OCI-LY7 (cell line): Measurements from ENCODE around the gene NCF4. TPM values are rescaled to one million over a fixed set of nuclear protein-coding genes. Genes with fewer than 3 reads are reported as not detected.

Experiments used
- BruUV-seq: library from RNA; stranded (reverse); fragments of 400-500 nt; replicated peaks from 2 replicates; lab custom pipeline; 2021; lab: Mats Ljungman, UMichigan
- CTCF ChIA-PET: fragments of 300-600 bp; sonication (Branson Sonifier 250); formaldehyde crosslinking; loops from one replicate; lab custom pipeline; 2022; ENCODE audit warnings: antibody characterized with exemption; ENCODE audit not compliant: unreplicated experiment; lab: Charles Lee
- POLR2A ChIA-PET: fragments of 300-600 bp; sonication (Branson Sonifier 250); formaldehyde crosslinking; loops from one replicate; lab custom pipeline; 2022; ENCODE audit warnings: antibody characterized with exemption; lab: Charles Lee
- DNase-seq: peaks from one replicate; pipeline ENCODE4 v3.0.0-alpha.2; 2015; ENCODE audit warnings: low spot score
- H2AFZ ChIP-seq: fragments of 200-600 bp; sonication (generic), shearing (Covaris generic); 2 replicates; pipeline ENCODE4 v1.6.1; 2014; ENCODE audit warnings: mild to moderate bottlenecking, antibody characterized with exemption, low read length, moderate library complexity
- H3K27ac ChIP-seq: fragments of 200-600 bp; sonication (generic); 2 replicates; pipeline ENCODE4 v1.5.1; 2014; ENCODE audit warnings: mixed run types, low read depth, mild to moderate bottlenecking, moderate library complexity, low read length, inconsistent platforms; ENCODE audit not compliant: poor library complexity, severe bottlenecking
- H3K36me3 ChIP-seq: fragments of 200-600 bp; sonication (generic); 2 replicates; pipeline ENCODE4 v1.6.1; 2014; ENCODE audit warnings: mild to moderate bottlenecking, antibody characterized with exemption, low read length, moderate library complexity, mixed read lengths; ENCODE audit not compliant: insufficient read depth
- H3K4me1 ChIP-seq: fragments of 200-600 bp; sonication (generic); 2 replicates; pipeline ENCODE4 v1.5.1; 2014; ENCODE audit warnings: mild to moderate bottlenecking, low read length; ENCODE audit not compliant: insufficient read depth, poor library complexity, severe bottlenecking
- H3K4me2 ChIP-seq: fragments of 200-600 bp; sonication (generic); 2 replicates; pipeline ENCODE4 v1.6.1; 2014; ENCODE audit warnings: mild to moderate bottlenecking, low read length
- H3K4me3 ChIP-seq: fragments of 200-600 bp; sonication (generic); 2 replicates; pipeline ENCODE4 v1.5.1; 2014; ENCODE audit warnings: mild to moderate bottlenecking, low read depth, low read length; ENCODE audit not compliant: poor library complexity, severe bottlenecking
- H3K79me2 ChIP-seq: fragments of 200-600 bp; sonication (generic); 2 replicates; pipeline ENCODE4 v1.6.1; 2016; ENCODE audit warnings: low read depth, mild to moderate bottlenecking, low read length, moderate library complexity, mixed read lengths; ENCODE audit not compliant: insufficient read depth
- H3K9me2 ChIP-seq: fragments of 200-600 bp; sonication (generic); 2 replicates; pipeline ENCODE4 v1.6.1; 2016; ENCODE audit warnings: mild to moderate bottlenecking, low read length, mixed read lengths; ENCODE audit not compliant: insufficient read depth
- H3K9me3 ChIP-seq: fragments of 200-600 bp; sonication (generic); 2 replicates; pipeline ENCODE4 v1.6.1; 2014; ENCODE audit warnings: mild to moderate bottlenecking, mixed run types, low read length, mixed read lengths
- H4K20me1 ChIP-seq: fragments of 200-600 bp; sonication (generic); 2 replicates; pipeline ENCODE4 v1.6.1; 2014; ENCODE audit warnings: mild to moderate bottlenecking, antibody characterized with exemption, low read length, moderate library complexity, mixed read lengths; ENCODE audit not compliant: insufficient read depth
- CTCF ChIP-seq: fragments of 200-600 bp; sonication (generic); conservative IDR thresholded peaks from 2 replicates; pipeline ENCODE4 v1.5.1; 2014; ENCODE audit warnings: mild to moderate bottlenecking, antibody characterized with exemption, low read length, moderate library complexity, mixed read lengths
- EZH2phosphoT487 ChIP-seq: fragments of 200-600 bp; sonication (generic); IDR thresholded peaks from 2 replicates; pipeline ENCODE4 v1.6.1; 2018; ENCODE audit warnings: low read depth, borderline replicate concordance, mild to moderate bottlenecking, mixed run types, antibody characterized with exemption, low read length, moderate library complexity, mixed read lengths
- intact Hi-C: fragments of 100-400 bp; cut with micrococcal nuclease; formaldehyde crosslinking; loops from one replicate; pipeline ENCODE4 v1.10.0; 2022; ENCODE audit not compliant: unreplicated experiment
- total RNA-seq, 2 experiments: library from RNA; depleted of rRNA in 1 of 2; stranded (reverse); fragments of >200 nt in 1 of 2; shearing (Covaris generic) in 1 of 2; gene quantifications; 2 replicates each; pipeline ENCODE4 v1.2.3, GENCODE V29; 2014 to 2022

The NCF4 gene
- total RNA-seq, 2 experiments from 2014 or later = 63.6 to 121 TPM

- no peak overlapping the region for H2AFZ ChIP-seq
- no peak overlapping the region for H3K4me3 ChIP-seq
- TF ChIP-seq CTCF (no peak), EZH2phosphoT487 (no peak)
- H3K79me2 ChIP-seq = no peaks in the 10 kb centered on the region
- ChIA-PET POLR2A (interaction anchor here (0.7 kb wide), 1 partner anchor 141 kb away, joined by 3 read pairs; no protein-coding TSS in a partner anchor), CTCF (interaction anchor here (1.0 kb wide), 1 partner anchor 16 kb away, joined by 3 read pairs; no protein-coding TSS in a partner anchor)
- 0 out of 2 replicates have a peak, but pooled peaks cover 5% of the 10 kb centered on the region for H3K9me3 ChIP-seq
- no peaks in the 10 kb centered on the region for H3K4me1 ChIP-seq
- no peaks in the 10 kb centered on the region for H3K36me3 ChIP-seq
- DNase-seq = no peak
- intact Hi-C loops = no loop called here
- H4K20me1 ChIP-seq = no peaks in the 10 kb centered on the region
- BruUV-seq = no TSS peak
- H3K27ac ChIP-seq = no peak overlapping the region
- H3K4me2 ChIP-seq = no peak overlapping the region
- H3K9me2 ChIP-seq = no peaks in the 10 kb centered on the region
These were observed 20.7 kb upstream of the NCF4 start for GRCh38 chr22:36840106-36840505.

- CTCF ChIA-PET = no interaction called here
- intact Hi-C loops = no loop called here
- H3K9me3 ChIP-seq = no peaks in the 10 kb centered on the region
- no peak overlapping the region for H3K4me2 ChIP-seq
- POLR2A ChIA-PET = no interaction called here
- no peak overlapping the region for H3K4me3 ChIP-seq
- no peaks in the 10 kb centered on the region for H3K9me2 ChIP-seq
- DNase-seq = no peak
- BruUV-seq = no TSS peak
- TF ChIP-seq EZH2phosphoT487 (no peak), CTCF (no peak)
- H3K36me3 ChIP-seq = no peaks in the 10 kb centered on the region
- no peak overlapping the region for H2AFZ ChIP-seq
- H3K27ac ChIP-seq = no peak overlapping the region
- H3K4me1 ChIP-seq = no peaks in the 10 kb centered on the region
- H3K79me2 ChIP-seq = no peaks in the 10 kb centered on the region
- H4K20me1 ChIP-seq = no peaks in the 10 kb centered on the region
These were observed 14.5 kb upstream of the NCF4 start for GRCh38 chr22:36846271-36846670.

GRCh38 chr22:36846949-36847348 lies 13.9 kb upstream of the NCF4 start:
- POLR2A ChIA-PET = no interaction called here
- BruUV-seq = no TSS peak
- H3K36me3 ChIP-seq = no peaks in the 10 kb centered on the region
- intact Hi-C loops = no loop called here
- DNase-seq = no peak
- no peaks in the 10 kb centered on the region for H3K9me3 ChIP-seq
- no peak overlapping the region for H3K4me3 ChIP-seq
- no peaks in the 10 kb centered on the region for H4K20me1 ChIP-seq
- no peaks in the 10 kb centered on the region for H3K9me2 ChIP-seq
- H3K4me2 ChIP-seq = no peak overlapping the region
- TF ChIP-seq EZH2phosphoT487 (no peak), CTCF (no peak)
- no peaks in the 10 kb centered on the region for H3K4me1 ChIP-seq
- no peak overlapping the region for H2AFZ ChIP-seq
- no peaks in the 10 kb centered on the region for H3K79me2 ChIP-seq
- no peak overlapping the region for H3K27ac ChIP-seq
- CTCF ChIA-PET = no interaction called here
